CD4-positive, alpha-beta T cell (primary cell): ENCODE measurements around the gene PITPNM3. TPM values are rescaled to one million over a fixed set of nuclear protein-coding genes. Genes with fewer than 3 reads are reported as not detected.

ENCODE experiments used
- ATAC-seq: fragments of 200-7000 bp; cut with Tn5 transposase; one replicate; pipeline ENCODE4 v1.10.0; 2022; ENCODE audit warnings: mild to moderate bottlenecking; ENCODE audit not compliant: poor library complexity
- CTCF ChIA-PET: fragments of 350-600 bp; sonication (Branson Sonifier 250); formaldehyde crosslinking; loops from one replicate; lab custom pipeline; 2021; ENCODE audit warnings: antibody characterized with exemption, inconsistent platforms; lab: Charles Lee
- POLR2A ChIA-PET: fragments of 350-600 bp; sonication (Branson Sonifier 250); formaldehyde crosslinking; loops from one replicate; lab custom pipeline; 2021; ENCODE audit warnings: antibody characterized with exemption, inconsistent platforms; lab: Charles Lee
- DNase-seq, 14 experiments: peaks; one replicate each; pipeline ENCODE4 v3.0.0-alpha.2; 2013 to 2020; ENCODE audit warnings: mixed read lengths in 2 of 14
- H3K27ac ChIP-seq, 2 donors: one replicate each; pipeline versions ENCODE4 v1.5.1 to v1.7.0; 2013; ENCODE audit warnings: low read length in 2 of 2, low read depth in 1 of 2, mild to moderate bottlenecking in 1 of 2
- H3K27me3 ChIP-seq, 2 experiments: 1 replicate in 1 of 2; 2 replicates in 1 of 2; pipeline versions ENCODE4 v1.6.1 to v1.7.0; 2013; ENCODE audit warnings: low read length in 2 of 2, control low read depth in 1 of 2, mild to moderate bottlenecking in 1 of 2, moderate library complexity in 1 of 2; ENCODE audit not compliant: insufficient read depth in 2 of 2, control insufficient read depth in 1 of 2
- H3K36me3 ChIP-seq: one replicate; pipeline ENCODE4 v1.6.1; 2013; ENCODE audit warnings: low read length, control low read depth; ENCODE audit not compliant: insufficient read depth
- H3K4me1 ChIP-seq: one replicate; pipeline ENCODE4 v1.6.1; 2013; ENCODE audit warnings: low read length, control low read depth; ENCODE audit not compliant: insufficient read depth
- H3K4me3 ChIP-seq: one replicate; pipeline ENCODE4 v1.5.1; 2013; ENCODE audit warnings: mild to moderate bottlenecking, low read length, moderate library complexity
- H3K9me3 ChIP-seq, 2 experiments: 1 replicate in 1 of 2; 2 replicates in 1 of 2; pipeline versions ENCODE4 v1.6.1 to v1.7.0; 2013; ENCODE audit warnings: low read length in 2 of 2, mild to moderate bottlenecking in 2 of 2, control low read depth in 1 of 2, moderate library complexity in 1 of 2; ENCODE audit not compliant: control insufficient read depth in 1 of 2, insufficient read depth in 1 of 2
- H3K27ac Mint-ChIP-seq: one replicate; pipeline ENCODE4 v1.8.0; 2020; ENCODE audit warnings: mixed read lengths
- H3K27me3 Mint-ChIP-seq: one replicate; pipeline ENCODE4 v1.8.0; 2021; ENCODE audit warnings: mixed read lengths
- H3K36me3 Mint-ChIP-seq: one replicate; pipeline ENCODE4 v1.8.0; 2021; ENCODE audit warnings: low read depth, mixed read lengths
- H3K4me1 Mint-ChIP-seq: one replicate; pipeline ENCODE4 v1.8.0; 2021; ENCODE audit warnings: low read depth, mixed read lengths
- H3K4me3 Mint-ChIP-seq: one replicate; pipeline ENCODE4 v1.8.0; 2020; ENCODE audit warnings: mild to moderate bottlenecking, mixed read lengths
- H3K9me3 Mint-ChIP-seq: one replicate; pipeline ENCODE4 v1.8.0; 2020; ENCODE audit warnings: mixed read lengths
- CTCF ChIP-seq: fragments of 200-600 bp; IDR thresholded peaks from one replicate; pipeline ENCODE4 v1.8.0; 2022; ENCODE audit warnings: antibody characterized with exemption, mild to moderate bottlenecking
- intact Hi-C, 2 experiments: fragments of 100-400 bp; cut with DNase I in 1 of 2; cut with micrococcal nuclease in 1 of 2; formaldehyde crosslinking; loops; one replicate each; pipeline versions ENCODE4 v1.15.1 to v1.9.0; 2023 to 2025; cut with DNase I, micrococcal nuclease
- total RNA-seq, 174 experiments: library from RNA in 2 of 174; stranded (reverse) in 2 of 174; gene quantifications; one replicate each; pipeline ENCODE4 v1.2.3 and lab custom pipeline; 2021 to 2026

PITPNM3 gene
- total RNA-seq, 2 experiments from 2014 or later: 0.34 to 0.41 TPM

- ChIA-PET POLR2A (no interaction called here), CTCF (no interaction called here)
- H3K27me3 Mint-ChIP-seq: no peaks in the 10 kb centered on the region
- H3K36me3 ChIP-seq: no peaks in the 10 kb centered on the region
- H3K9me3 ChIP-seq: peaks cover 0 to 10% of the 10 kb centered on the region in 2 experiments
- no peak overlapping the region for H3K27ac ChIP-seq
- no peak for DNase-seq
- no peak overlapping the region for H3K4me3 Mint-ChIP-seq
- intact Hi-C loops: no loop called here
- no peak for ATAC-seq
- H3K4me1 ChIP-seq: no peaks in the 10 kb centered on the region
- H3K27ac Mint-ChIP-seq: no peak overlapping the region
- no peak overlapping the region for H3K4me3 ChIP-seq
- no peaks in the 10 kb centered on the region for H3K36me3 Mint-ChIP-seq
- no peaks in the 10 kb centered on the region for H3K9me3 Mint-ChIP-seq
- no peak for TF ChIP-seq CTCF
- H3K27me3 ChIP-seq: no peaks in the 10 kb centered on the region
- H3K4me1 Mint-ChIP-seq: no peaks in the 10 kb centered on the region
Measured at GRCh38 chr17:6542577-6542976, 13.8 kb downstream of the PITPNM3 start.

- Mint-ChIP-seq H3K36me3 (no peaks in the 10 kb centered on the region), H3K4me1 (no peaks in the 10 kb centered on the region), H3K27me3 (no peaks in the 10 kb centered on the region), H3K27ac (no peak overlapping the region), H3K4me3 (no peak overlapping the region), H3K9me3 (no peaks in the 10 kb centered on the region)
- H3K9me3 ChIP-seq: peaks cover 0 to 10% of the 10 kb centered on the region in 2 experiments
- H3K4me1 ChIP-seq: no peaks in the 10 kb centered on the region
- DNase-seq (no peak), ATAC-seq (no peak)
- H3K4me3 ChIP-seq: no peak overlapping the region
- ChIA-PET CTCF (no interaction called here), POLR2A (no interaction called here)
- H3K27me3 ChIP-seq: no peaks in the 10 kb centered on the region
- no peak overlapping the region for H3K27ac ChIP-seq
- no peaks in the 10 kb centered on the region for H3K36me3 ChIP-seq
- intact Hi-C loops: no loop called here
- no peak for TF ChIP-seq CTCF
Measured at GRCh38 chr17:6541886-6542285, 14.5 kb downstream of the PITPNM3 start.

GRCh38 chr17:6539871-6540270 is 16.5 kb downstream of the PITPNM3 start:
- no peaks in the 10 kb centered on the region for H3K4me1 Mint-ChIP-seq
- ATAC-seq: no peak
- no peaks in the 10 kb centered on the region for H3K9me3 Mint-ChIP-seq
- H3K4me3 Mint-ChIP-seq: no peak overlapping the region
- no peak for TF ChIP-seq CTCF
- Histone ChIP-seq H3K27ac (no peak overlapping the region), H3K36me3 (no peaks in the 10 kb centered on the region), H3K4me3 (no peak overlapping the region), H3K9me3 (peaks cover 0 to 14% of the 10 kb centered on the region in 2 experiments), H3K4me1 (no peaks in the 10 kb centered on the region), H3K27me3 (no peaks in the 10 kb centered on the region)
- H3K27me3 Mint-ChIP-seq: no peaks in the 10 kb centered on the region
- ChIA-PET CTCF (no interaction called here), POLR2A (no interaction called here)
- intact Hi-C loops: no loop called here
- no peak overlapping the region for H3K27ac Mint-ChIP-seq
- no peaks in the 10 kb centered on the region for H3K36me3 Mint-ChIP-seq
- no peak for DNase-seq
